COR-L47 (cell line): ENCODE data around the gene SH3RF2.
"Not testable (repeated sequence)": the region's sequence is repeated elsewhere in the genome, so short reads cannot be mapped to it uniquely, and the experiment has no call there.

ENCODE experiments used
- DNase-seq: peaks from one replicate; lab custom pipeline; 2025; lab: John Stamatoyannopoulos, UW

SH3RF2 gene

GRCh38 chr5:145951071-145951470 lies 14.7 kb downstream of the SH3RF2 start:
- DNase-seq: no peak

GRCh38 chr5:145953202-145953601 lies 16.8 kb downstream of the SH3RF2 start:
- no peak for DNase-seq

- DNase-seq: not testable (repeated sequence)
Observed at GRCh38 chr5:145954140-145954539, 17.8 kb downstream of the SH3RF2 start.

- DNase-seq: no peak
Observed at GRCh38 chr5:145957388-145957787, 21.0 kb downstream of the SH3RF2 start.

- DNase-seq: no peak
Observed at GRCh38 chr5:145958436-145958835, 22.1 kb downstream of the SH3RF2 start.

- no peak for DNase-seq
Observed at GRCh38 chr5:145960166-145960565, 23.8 kb downstream of the SH3RF2 start.

- no peak for DNase-seq
Observed at GRCh38 chr5:145960848-145961600, 24.6 kb downstream of the SH3RF2 start.

GRCh38 chr5:145962001-145962400 lies 25.6 kb downstream of the SH3RF2 start:
- no peak for DNase-seq

- DNase-seq: not testable (repeated sequence)
Observed at GRCh38 chr5:145964008-145964407, 27.6 kb downstream of the SH3RF2 start.

- DNase-seq: no peak
Observed at GRCh38 chr5:145965804-145966203, 29.4 kb downstream of the SH3RF2 start.

- DNase-seq: no peak
Observed at GRCh38 chr5:145967296-145967695, 30.9 kb downstream of the SH3RF2 start.

GRCh38 chr5:145968970-145969713 lies 32.8 kb downstream of the SH3RF2 start:
- no peak for DNase-seq

- DNase-seq: no peak
Observed at GRCh38 chr5:145969714-145970092, 33.3 kb downstream of the SH3RF2 start.

- no peak for DNase-seq
Observed at GRCh38 chr5:145971108-145971507, 34.7 kb downstream of the SH3RF2 start.

GRCh38 chr5:145971701-145972100 lies 35.3 kb downstream of the SH3RF2 start:
- DNase-seq: no peak

- no peak for DNase-seq
Observed at GRCh38 chr5:145975001-145975360, 38.6 kb downstream of the SH3RF2 start.

- DNase-seq: no peak
Observed at GRCh38 chr5:145975361-145976066, 39.1 kb downstream of the SH3RF2 start.

- DNase-seq: no peak
Observed at GRCh38 chr5:145976431-145977155, 40.2 kb downstream of the SH3RF2 start.

- no peak for DNase-seq
Observed at GRCh38 chr5:145978171-145978570, 41.8 kb downstream of the SH3RF2 start.

GRCh38 chr5:145978708-145979107 lies 42.3 kb downstream of the SH3RF2 start:
- no peak for DNase-seq

- DNase-seq: no peak
Observed at GRCh38 chr5:145979270-145980223, 43.2 kb downstream of the SH3RF2 start.
